IMR-90 (cell line): ENCODE measurements around the gene PEX14. TPM values are rescaled to one million over a fixed set of nuclear protein-coding genes. Genes with fewer than 3 reads are reported as not detected.

Experiments used
- ATAC-seq: fragments of 200-7000 bp; cut with Tn5 transposase; 2 replicates; pipeline ENCODE4 v1.9.1; 2020; ENCODE audit warnings: low read depth, mild to moderate bottlenecking, moderate library complexity
- BruUV-seq: library from RNA; stranded (reverse); fragments of 400-500 nt; replicated peaks from 2 replicates; lab custom pipeline; 2021; lab: Mats Ljungman, UMichigan
- CTCF ChIA-PET: fragments of 300-600 bp; formaldehyde crosslinking; extraction: SDS; loops from one replicate; lab custom pipeline; 2021; ENCODE audit warnings: antibody characterized with exemption; lab: Yijun Ruan, JAX
- POLR2A ChIA-PET: fragments of 300-600 bp; sonication (Branson Sonifier 250); formaldehyde crosslinking; loops from one replicate; lab custom pipeline; 2022; ENCODE audit warnings: antibody characterized with exemption; ENCODE audit not compliant: unreplicated experiment; lab: Charles Lee
- DNase-seq: peaks from one replicate; pipeline ENCODE4 v3.0.0; 2013
- H2AFZ ChIP-seq: replicated peaks from 2 replicates; pipeline ENCODE3; 2013; ENCODE audit warnings: low read length, mild to moderate bottlenecking; ENCODE audit not compliant: poor library complexity
- H2AK5ac ChIP-seq: 2 replicates; pipeline ENCODE4 v1.6.1; 2013; ENCODE audit warnings: low read depth, low read length, inconsistent platforms
- H2AK9ac ChIP-seq: replicated peaks from 2 replicates; pipeline ENCODE3; 2013; ENCODE audit warnings: mild to moderate bottlenecking, low read depth, low read length, moderate library complexity; ENCODE audit not compliant: poor library complexity
- H2BK120ac ChIP-seq: 2 replicates; pipeline ENCODE4 v1.6.1; 2013; ENCODE audit warnings: low read depth, low read length, inconsistent platforms
- H2BK15ac ChIP-seq: 3 replicates; pipeline ENCODE4 v1.6.1; 2013; ENCODE audit warnings: low read depth, low read length, inconsistent platforms
- H2BK20ac ChIP-seq: 2 replicates; pipeline ENCODE4 v1.6.1; 2013; ENCODE audit warnings: low read depth, mild to moderate bottlenecking, inconsistent platforms, low read length, moderate library complexity
- H2BK5ac ChIP-seq: 2 replicates; pipeline ENCODE4 v1.6.1; 2013; ENCODE audit warnings: mild to moderate bottlenecking, low read depth, low read length, inconsistent platforms; ENCODE audit not compliant: poor library complexity, severe bottlenecking
- H3K14ac ChIP-seq: replicated peaks from 2 replicates; pipeline ENCODE4 v1.6.1; 2013; ENCODE audit warnings: low read depth, low read length, inconsistent platforms
- H3K18ac ChIP-seq: 2 replicates; pipeline ENCODE4 v1.6.1; 2013; ENCODE audit warnings: low read depth, low read length, control low read depth
- H3K23ac ChIP-seq: 2 replicates; pipeline ENCODE4 v1.6.1; 2013; ENCODE audit warnings: low read depth, low read length, inconsistent platforms
- H3K27ac ChIP-seq: 2 replicates; pipeline ENCODE4 v1.5.1; 2013; ENCODE audit warnings: mild to moderate bottlenecking, control low read depth, low read length; ENCODE audit not compliant: insufficient read depth
- H3K27me3 ChIP-seq: 2 replicates; pipeline ENCODE4 v1.6.1; 2013; ENCODE audit warnings: low read length; ENCODE audit not compliant: control insufficient read depth, insufficient read depth
- H3K36me3 ChIP-seq: 2 replicates; pipeline ENCODE4 v1.6.1; 2013; ENCODE audit warnings: low read length, mixed read lengths; ENCODE audit not compliant: control insufficient read depth, insufficient read depth
- H3K4ac ChIP-seq: 2 replicates; pipeline ENCODE4 v1.6.1; 2013; ENCODE audit warnings: low read depth, low read length, inconsistent platforms
- H3K4me1 ChIP-seq: 2 replicates; pipeline ENCODE4 v1.6.1; 2013; ENCODE audit warnings: low read length, mixed read lengths; ENCODE audit not compliant: control insufficient read depth, insufficient read depth
- H3K4me2 ChIP-seq: 2 replicates; pipeline ENCODE4 v1.6.1; 2013; ENCODE audit warnings: low read depth, mild to moderate bottlenecking, control low read depth, low read length, moderate library complexity
- H3K4me3 ChIP-seq: 2 replicates; pipeline ENCODE4 v1.5.1; 2013; ENCODE audit warnings: low read depth, mild to moderate bottlenecking, control low read depth, low read length, moderate library complexity; ENCODE audit not compliant: insufficient read depth
- H3K56ac ChIP-seq: 2 replicates; pipeline ENCODE4 v1.6.1; 2013; ENCODE audit warnings: low read length, inconsistent platforms; ENCODE audit not compliant: insufficient read depth; ENCODE audit errors: extremely low read depth
- H3K79me1 ChIP-seq, 2 experiments: 2 replicates each; pipeline ENCODE4 v1.6.1; 2013; ENCODE audit warnings: low read length in 2 of 2, inconsistent platforms in 1 of 2, low read depth in 1 of 2
- H3K9ac ChIP-seq: 2 replicates; pipeline ENCODE4 v1.6.1; 2013; ENCODE audit warnings: low read depth, low read length, control low read depth
- H3K9me1 ChIP-seq: 2 replicates; pipeline ENCODE4 v1.6.1; 2013; ENCODE audit warnings: low read length, inconsistent platforms; ENCODE audit not compliant: insufficient read depth
- H3K9me3 ChIP-seq: 2 replicates; pipeline ENCODE4 v1.6.1; 2013; ENCODE audit warnings: low read length; ENCODE audit not compliant: control insufficient read depth, insufficient read depth
- H4K20me1 ChIP-seq: 2 replicates; pipeline ENCODE4 v1.6.1; 2013; ENCODE audit warnings: low read length, inconsistent platforms; ENCODE audit not compliant: insufficient read depth
- H4K5ac ChIP-seq: 2 replicates; pipeline ENCODE4 v1.6.1; 2013; ENCODE audit warnings: mild to moderate bottlenecking, low read depth, low read length, control low read depth
- H4K8ac ChIP-seq, 2 experiments: 2 replicates each; pipeline ENCODE4 v1.6.1; 2013; ENCODE audit warnings: low read depth in 2 of 2, low read length in 2 of 2, control low read depth in 1 of 2, inconsistent platforms in 1 of 2
- H4K91ac ChIP-seq: 2 replicates; pipeline ENCODE4 v1.6.1; 2013; ENCODE audit warnings: low read depth, low read length, inconsistent platforms; ENCODE audit not compliant: insufficient read depth
- BHLHE40 ChIP-seq: fragments of 150-350 bp; IDR thresholded peaks from 2 replicates; pipeline ENCODE4 v1.6.1; 2016; ENCODE audit warnings: mild to moderate bottlenecking, low read depth, low read length
- CEBPB ChIP-seq: IDR thresholded peaks from 2 replicates; pipeline ENCODE4 v1.6.1; 2012; ENCODE audit warnings: low read depth, low read length, improper control_type of control experiment
- CHD1 ChIP-seq: IDR thresholded peaks from 2 replicates; pipeline ENCODE4 v1.6.1; 2012; ENCODE audit warnings: low read depth, low read length, improper control_type of control experiment
- FOS ChIP-seq: fragments of 150-350 bp; IDR thresholded peaks from 2 replicates; pipeline ENCODE4 v1.6.1; 2016; ENCODE audit warnings: low read depth, low read length
- MAFK ChIP-seq: IDR thresholded peaks from 2 replicates; pipeline ENCODE4 v1.6.1; 2012; ENCODE audit warnings: low read depth, low read length, improper control_type of control experiment
- MAZ ChIP-seq: IDR thresholded peaks from 2 replicates; pipeline ENCODE4 v1.6.1; 2012; ENCODE audit warnings: low read depth, mild to moderate bottlenecking, low read length, improper control_type of control experiment, moderate library complexity, borderline replicate concordance
- MXI1 ChIP-seq: IDR thresholded peaks from 2 replicates; pipeline ENCODE4 v1.6.1; 2012; ENCODE audit warnings: low read depth, mild to moderate bottlenecking, low read length, moderate library complexity, borderline replicate concordance
- NFE2L2 ChIP-seq: fragments of 150-350 bp; IDR thresholded peaks from 2 replicates; pipeline ENCODE4 v1.6.1; 2016; ENCODE audit warnings: low read depth, mild to moderate bottlenecking, low read length
- POLR2A ChIP-seq: IDR thresholded peaks from 2 replicates; pipeline ENCODE4 v1.6.1; 2012; ENCODE audit warnings: mild to moderate bottlenecking, low read depth, low read length
- RAD21 ChIP-seq: IDR thresholded peaks from 2 replicates; pipeline ENCODE4 v1.6.1; 2012; ENCODE audit warnings: low read length, improper control_type of control experiment
- RCOR1 ChIP-seq: IDR thresholded peaks from 2 replicates; pipeline ENCODE4 v1.6.1; 2012; ENCODE audit warnings: mild to moderate bottlenecking, low read length, improper control_type of control experiment; ENCODE audit not compliant: insufficient replicate concordance
- RFX5 ChIP-seq: IDR thresholded peaks from 2 replicates; pipeline ENCODE4 v1.8.0; 2012; ENCODE audit warnings: low read depth, mild to moderate bottlenecking, low read length, moderate library complexity
- SMC3 ChIP-seq: fragments of 150-350 bp; IDR thresholded peaks from 2 replicates; pipeline ENCODE4 v1.6.1; 2016; ENCODE audit warnings: low read depth, mild to moderate bottlenecking, antibody characterized with exemption, low read length, moderate library complexity
- WGBS, 2 experiments: methylation state at CpG; one replicate each; pipeline versions ENCODE4 v1.1.5 to v1.1.7; 2013; ENCODE audit warnings: missing lambda C conversion rate in 2 of 2; ENCODE audit not compliant: insufficient read length in 1 of 2; ENCODE audit errors: extremely low coverage in 2 of 2; 5-methylcytosine and 5-hydroxymethylcytosine counted together
- dilution Hi-C: fragments of 300-500 bp; cut with HindIII; formaldehyde crosslinking; loops from one replicate; pipeline ENCODE4 v1.14.3; 2018; ENCODE audit warnings: low sequenced_read_pairs; ENCODE audit not compliant: unreplicated experiment
- in situ Hi-C: fragments of 300-500 bp; cut with MboI; formaldehyde crosslinking; loops from 3 replicates; pipeline ENCODE4 v1.14.3; 2019; ENCODE audit warnings: low sequenced_read_pairs, inconsistent platforms, mixed read lengths
- intact Hi-C: fragments of 100-400 bp; cut with micrococcal nuclease; formaldehyde crosslinking; loops from 2 replicates; pipeline ENCODE4 v1.10.0; 2022
- polyA plus RNA-seq, 3 experiments: library from polyadenylated mRNA; depleted of rRNA; stranded (reverse); fragments of >200 nt; gene quantifications; 2 replicates each; pipeline ENCODE4 v1.2.3, GENCODE V29; 2012; ENCODE audit warnings: low replicate concordance in 1 of 3
- total RNA-seq: library from RNA; depleted of rRNA; stranded (reverse); fragments of >200 nt; gene quantifications from 2 replicates; pipeline ENCODE4 v1.2.3, GENCODE V29; 2012
- TF ChIP-seq, protein P1 (sequence below): conservative IDR thresholded peaks from 2 replicates; pipeline ENCODE4 v1.5.1; 2012; ENCODE audit warnings: mild to moderate bottlenecking, low read depth, low read length, improper control_type of control experiment
- TF ChIP-seq, protein P2 (sequence below): fragments of 150-350 bp; IDR thresholded peaks from 2 replicates; pipeline ENCODE4 v1.6.1; 2017; ENCODE audit warnings: mild to moderate bottlenecking, antibody characterized with exemption, low read length, low read depth
- TF ChIP-seq, protein P3 (sequence below): fragments of 150-350 bp; IDR thresholded peaks from 2 replicates; pipeline ENCODE4 v1.6.1; 2016; ENCODE audit warnings: low read depth, mild to moderate bottlenecking, low read length, moderate library complexity, borderline replicate concordance

PEX14 gene
- total and polyA plus RNA-seq, 2 of the 4 experiments (the other 2 are of a cell fraction) = 9.5 to 22.5 TPM

DNA sequence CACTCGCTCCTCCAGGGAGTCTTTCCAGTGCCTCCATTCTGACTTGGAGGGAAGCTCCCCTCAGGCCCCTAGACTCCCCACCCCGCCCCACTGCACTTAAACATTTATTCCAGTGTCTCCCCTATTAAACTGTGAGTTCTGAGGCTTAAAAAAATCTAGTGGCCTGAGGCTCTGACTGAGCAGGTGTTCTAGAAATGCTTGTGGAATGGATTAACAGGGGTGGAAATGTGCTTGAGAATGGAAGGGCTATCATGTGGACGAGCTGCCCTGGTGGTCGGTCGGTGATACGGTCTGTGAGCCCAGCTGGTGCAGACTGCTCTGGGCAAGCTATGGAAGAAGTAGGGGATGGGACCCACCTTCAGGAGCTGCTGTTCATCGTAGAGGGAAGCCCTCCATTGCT, 130.2 kb downstream of the PEX14 start:
- 100% methylated on average over 3 of the region's 7 CpGs; no CpG with 5 or more reads in 1 of the 2 experiments for WGBS, 2 experiments
- dilution Hi-C loops (no loop called here), intact Hi-C loops (no loop called here), in situ Hi-C loops (no loop called here)
- H2BK20ac ChIP-seq = peak overlapping the region; percentile 9; the same call in 1 of the 2 replicates
- peaks cover 4% of the 10 kb centered on the region; the same call in 1 of the 2 replicates for H3K36me3 ChIP-seq
- H2AK9ac ChIP-seq = no peak overlapping the region
- H3K4me2 ChIP-seq = no peak overlapping the region
- no peak overlapping the region for H4K8ac ChIP-seq
- no peak overlapping the region for H4K91ac ChIP-seq
- no peak overlapping the region for H3K14ac ChIP-seq
- peaks cover 3% of the 10 kb centered on the region; the same call in 1 of the 2 replicates for H4K20me1 ChIP-seq
- no TSS peak for BruUV-seq
- DNase-seq (no peak), ATAC-seq (no peak)
- H2BK15ac ChIP-seq = no peak overlapping the region
- H3K23ac ChIP-seq = no peak overlapping the region
- H3K18ac ChIP-seq = no peak overlapping the region
- no peak overlapping the region for H3K9ac ChIP-seq
- no peak overlapping the region for H3K4me3 ChIP-seq
- H3K4ac ChIP-seq = no peak overlapping the region
- no peak overlapping the region for H4K5ac ChIP-seq
- H3K9me3 ChIP-seq = no peaks in the 10 kb centered on the region
- no peak overlapping the region for H2BK5ac ChIP-seq
- H3K27ac ChIP-seq = no peak overlapping the region
- H3K79me1 ChIP-seq = peaks cover 10 to 12% of the 10 kb centered on the region in 2 experiments; a peak in 3 of 4 replicates
- H2AFZ ChIP-seq = no peak overlapping the region
- H3K56ac ChIP-seq = no peak overlapping the region
- TF ChIP-seq FOS (no peak), SMC3 (no peak), MXI1 (no peak), CEBPB (no peak), BHLHE40 (no peak), POLR2A (no peak), MAZ (no peak), RCOR1 (no peak), RAD21 (no peak), MAFK (no peak), RFX5 (no peak), NFE2L2 (no peak), CHD1 (no peak)
- TF ChIP-seq, protein P1, sequence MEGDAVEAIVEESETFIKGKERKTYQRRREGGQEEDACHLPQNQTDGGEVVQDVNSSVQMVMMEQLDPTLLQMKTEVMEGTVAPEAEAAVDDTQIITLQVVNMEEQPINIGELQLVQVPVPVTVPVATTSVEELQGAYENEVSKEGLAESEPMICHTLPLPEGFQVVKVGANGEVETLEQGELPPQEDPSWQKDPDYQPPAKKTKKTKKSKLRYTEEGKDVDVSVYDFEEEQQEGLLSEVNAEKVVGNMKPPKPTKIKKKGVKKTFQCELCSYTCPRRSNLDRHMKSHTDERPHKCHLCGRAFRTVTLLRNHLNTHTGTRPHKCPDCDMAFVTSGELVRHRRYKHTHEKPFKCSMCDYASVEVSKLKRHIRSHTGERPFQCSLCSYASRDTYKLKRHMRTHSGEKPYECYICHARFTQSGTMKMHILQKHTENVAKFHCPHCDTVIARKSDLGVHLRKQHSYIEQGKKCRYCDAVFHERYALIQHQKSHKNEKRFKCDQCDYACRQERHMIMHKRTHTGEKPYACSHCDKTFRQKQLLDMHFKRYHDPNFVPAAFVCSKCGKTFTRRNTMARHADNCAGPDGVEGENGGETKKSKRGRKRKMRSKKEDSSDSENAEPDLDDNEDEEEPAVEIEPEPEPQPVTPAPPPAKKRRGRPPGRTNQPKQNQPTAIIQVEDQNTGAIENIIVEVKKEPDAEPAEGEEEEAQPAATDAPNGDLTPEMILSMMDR = no peak
- TF ChIP-seq, protein P2, sequence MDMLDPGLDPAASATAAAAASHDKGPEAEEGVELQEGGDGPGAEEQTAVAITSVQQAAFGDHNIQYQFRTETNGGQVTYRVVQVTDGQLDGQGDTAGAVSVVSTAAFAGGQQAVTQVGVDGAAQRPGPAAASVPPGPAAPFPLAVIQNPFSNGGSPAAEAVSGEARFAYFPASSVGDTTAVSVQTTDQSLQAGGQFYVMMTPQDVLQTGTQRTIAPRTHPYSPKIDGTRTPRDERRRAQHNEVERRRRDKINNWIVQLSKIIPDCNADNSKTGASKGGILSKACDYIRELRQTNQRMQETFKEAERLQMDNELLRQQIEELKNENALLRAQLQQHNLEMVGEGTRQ = no peak
- TF ChIP-seq, protein P3, sequence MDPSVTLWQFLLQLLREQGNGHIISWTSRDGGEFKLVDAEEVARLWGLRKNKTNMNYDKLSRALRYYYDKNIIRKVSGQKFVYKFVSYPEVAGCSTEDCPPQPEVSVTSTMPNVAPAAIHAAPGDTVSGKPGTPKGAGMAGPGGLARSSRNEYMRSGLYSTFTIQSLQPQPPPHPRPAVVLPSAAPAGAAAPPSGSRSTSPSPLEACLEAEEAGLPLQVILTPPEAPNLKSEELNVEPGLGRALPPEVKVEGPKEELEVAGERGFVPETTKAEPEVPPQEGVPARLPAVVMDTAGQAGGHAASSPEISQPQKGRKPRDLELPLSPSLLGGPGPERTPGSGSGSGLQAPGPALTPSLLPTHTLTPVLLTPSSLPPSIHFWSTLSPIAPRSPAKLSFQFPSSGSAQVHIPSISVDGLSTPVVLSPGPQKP = no peak
- no peak overlapping the region for H2BK120ac ChIP-seq
- H3K9me1 ChIP-seq = peaks cover 13% of the 10 kb centered on the region; the same call in 1 of the 2 replicates
- 0 out of 2 replicates have a peak overlapping the region, but pooled peaks have one; percentile 4 for H2AK5ac ChIP-seq
- POLR2A ChIA-PET = no interaction called here
- CTCF ChIA-PET = no interaction called here
- H3K4me1 ChIP-seq = 0 out of 2 replicates have a peak, but pooled peaks cover 1% of the 10 kb centered on the region
- no peaks in the 10 kb centered on the region for H3K27me3 ChIP-seq
